GM19238 (cell line): Measurements from ENCODE around the gene LRSAM1.
"Not testable (repeated sequence)": the region's sequence is repeated elsewhere in the genome, so short reads cannot be mapped to it uniquely, and the experiment has no call there.

Source experiments
- DNase-seq: peaks from one replicate; pipeline ENCODE4 v3.0.0; 2011; ENCODE audit warnings: low spot score; ENCODE audit not compliant: insufficient read length

LRSAM1 gene

DNA sequence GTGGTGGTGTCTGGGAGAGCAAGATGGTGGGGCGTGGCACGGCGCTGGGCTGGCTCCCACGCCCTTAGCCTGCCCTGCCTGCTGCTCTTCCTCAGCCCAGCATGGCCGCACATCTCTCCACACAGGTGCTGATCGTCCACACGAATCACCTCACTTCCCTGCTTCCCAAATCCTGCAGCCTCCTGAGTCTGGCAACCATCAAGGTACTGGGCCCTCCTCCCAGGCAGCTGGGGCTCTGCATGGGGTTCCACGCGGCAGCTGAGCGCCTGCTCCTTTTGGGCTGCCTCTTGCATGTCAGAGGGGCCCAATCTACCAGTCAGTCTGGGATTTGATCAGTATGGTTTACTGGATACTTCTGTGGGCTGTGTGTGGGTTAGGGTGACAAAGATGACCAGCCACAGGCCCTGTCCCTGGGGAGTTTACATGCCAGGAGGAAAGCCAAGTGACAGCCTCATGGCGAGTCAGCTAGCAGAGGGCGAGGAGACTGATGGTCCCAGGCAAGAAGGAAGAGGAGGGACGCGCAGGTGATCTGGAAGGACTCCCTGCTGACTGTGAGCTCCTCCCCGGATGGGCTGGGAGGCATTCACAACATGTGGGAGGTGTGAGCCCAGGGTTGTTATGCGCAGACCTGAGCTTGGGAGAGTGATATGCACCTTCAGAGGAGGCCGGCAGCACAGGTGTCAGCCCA is 6.0 kb downstream of the LRSAM1 start:
- DNase-seq = no peak

DNA sequence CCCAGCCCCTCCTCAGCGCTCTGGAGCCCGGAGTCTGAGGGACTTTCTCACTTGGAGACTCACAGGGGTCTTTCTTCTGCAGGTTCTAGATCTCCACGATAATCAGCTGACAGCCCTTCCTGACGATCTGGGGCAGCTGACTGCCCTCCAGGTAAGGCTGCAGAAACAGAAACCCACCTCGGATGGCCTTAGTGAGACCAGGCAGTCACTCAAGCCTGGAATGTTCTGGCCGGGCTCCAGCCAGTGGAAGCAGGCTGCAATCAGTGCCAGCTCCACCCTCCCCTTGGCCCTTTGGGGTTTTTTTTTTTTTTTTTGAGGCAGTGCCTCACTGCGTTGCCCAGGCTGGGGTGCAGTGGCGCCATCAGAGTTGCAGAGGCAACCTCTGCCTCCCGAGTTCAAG is 7.6 kb downstream of the LRSAM1 start:
- no peak for DNase-seq

DNA sequence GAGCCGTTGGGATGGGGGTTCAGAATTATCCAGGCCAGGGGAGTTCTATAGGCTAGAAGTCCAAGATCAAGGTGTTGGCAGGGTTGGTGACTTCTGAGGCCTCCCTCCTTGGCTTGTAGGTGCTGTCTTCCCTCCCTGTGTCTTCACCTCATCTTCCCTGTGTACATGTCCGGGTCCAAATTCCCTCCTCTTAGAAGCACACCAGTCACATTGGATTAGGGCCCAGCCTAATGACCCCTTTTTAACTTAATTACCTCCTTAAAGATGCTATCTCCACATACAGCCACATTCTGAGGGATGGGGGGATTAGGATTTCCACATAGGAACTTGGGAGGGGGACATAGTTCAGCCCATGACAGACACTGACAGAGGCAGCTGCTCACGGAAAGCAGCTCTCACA is 12.1 kb downstream of the LRSAM1 start:
- no peak for DNase-seq

DNA sequence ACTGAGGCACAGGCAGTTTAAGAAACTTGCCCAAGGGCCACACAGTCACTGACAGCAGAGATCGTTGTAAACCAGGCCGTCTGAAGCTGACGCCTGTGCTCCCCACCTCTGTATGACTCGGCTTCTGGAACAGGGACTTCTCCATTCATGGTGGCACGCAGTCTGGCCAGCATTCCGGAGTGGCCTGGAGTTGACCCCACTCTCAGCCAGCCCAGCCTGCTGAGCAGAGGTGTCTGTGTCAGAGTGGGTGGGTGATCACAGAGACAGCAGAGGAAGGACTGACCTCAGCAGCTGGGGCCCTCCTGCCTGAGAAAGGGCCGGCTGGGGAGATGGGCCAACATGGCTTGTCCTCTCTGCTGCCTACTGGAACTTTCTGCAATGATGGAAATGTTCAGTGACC is 12.6 kb downstream of the LRSAM1 start:
- DNase-seq = no peak

DNA sequence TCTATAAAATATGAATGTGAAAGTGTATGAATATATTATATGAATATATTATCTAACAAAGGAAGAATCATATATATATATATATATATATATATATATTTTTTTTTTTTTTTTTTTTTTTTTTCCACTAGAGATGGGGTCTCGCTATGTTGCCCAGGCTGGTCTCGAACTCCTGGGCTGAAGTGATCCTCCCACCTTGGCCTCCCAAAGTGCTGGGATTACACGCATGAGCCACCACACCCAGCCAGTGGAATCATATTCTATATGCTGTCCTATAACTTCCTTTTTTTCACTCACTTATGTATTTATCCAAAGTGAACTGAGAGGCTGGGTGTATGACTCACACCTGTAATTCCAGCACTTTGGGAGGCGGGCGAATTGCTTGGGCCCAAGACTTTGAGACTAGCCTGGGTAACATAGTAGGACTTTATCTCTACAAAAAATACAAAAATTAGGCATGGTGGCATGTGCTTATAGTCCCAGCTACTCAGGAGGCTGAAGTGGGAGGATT is 15.2 kb downstream of the LRSAM1 start:
- DNase-seq = not testable (repeated sequence)

DNA sequence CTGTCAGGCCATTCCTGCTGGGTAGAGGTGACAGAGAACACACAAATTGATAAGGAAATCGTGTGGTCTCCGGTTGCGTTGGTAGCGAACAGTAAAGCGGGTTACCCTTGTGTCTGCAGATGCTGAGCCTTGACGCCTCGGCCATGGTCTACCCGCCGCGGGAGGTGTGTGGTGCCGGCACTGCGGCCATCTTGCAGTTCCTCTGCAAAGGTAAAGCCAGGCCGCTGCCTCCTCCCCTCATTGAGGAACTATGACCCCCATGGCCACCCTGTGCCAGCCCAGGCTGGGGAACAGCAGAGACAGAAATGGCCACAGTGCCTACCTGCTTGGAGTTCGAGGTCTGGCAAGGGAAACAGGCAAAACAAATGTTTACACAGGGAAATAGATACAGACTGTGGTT is 16.3 kb downstream of the LRSAM1 start:
- no peak for DNase-seq

DNA sequence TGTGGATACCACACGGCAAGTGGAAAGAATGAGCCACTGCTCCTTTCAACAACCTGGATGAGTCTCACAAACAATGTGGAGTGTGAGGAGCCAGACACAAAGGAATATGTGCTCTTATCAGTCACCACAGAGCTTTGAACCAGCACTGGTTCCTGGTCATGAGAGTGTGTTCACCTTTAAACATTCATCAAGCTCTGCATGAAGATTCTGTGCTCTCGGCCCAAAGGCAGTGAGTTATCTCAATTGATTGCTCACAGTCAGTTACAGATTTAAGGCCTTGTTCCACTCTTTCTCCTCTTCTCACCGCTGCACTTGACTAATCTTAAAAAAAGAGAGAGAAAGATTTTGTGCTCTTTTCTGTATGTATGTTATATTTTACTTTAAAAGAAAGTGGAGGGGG is 19.4 kb downstream of the LRSAM1 start:
- DNase-seq = no peak

DNA sequence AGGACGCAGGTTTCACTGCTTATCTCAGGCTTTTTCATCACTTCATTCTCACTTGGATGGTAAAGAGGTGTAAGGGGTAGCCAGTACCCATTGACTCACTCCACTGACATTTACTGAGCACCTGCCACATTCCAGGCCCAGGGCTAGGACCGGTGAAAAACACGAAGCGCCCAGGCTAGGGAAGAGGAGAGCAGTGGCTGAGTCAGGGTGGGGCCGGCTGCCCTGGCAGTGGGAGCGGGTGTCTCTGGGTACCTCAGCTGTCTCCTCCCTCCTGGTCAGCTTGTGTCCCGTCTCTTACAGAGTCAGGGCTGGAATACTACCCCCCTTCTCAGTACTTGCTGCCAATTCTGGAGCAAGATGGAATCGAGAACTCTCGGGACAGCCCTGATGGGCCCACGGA is 22.2 kb downstream of the LRSAM1 start:
- no peak for DNase-seq

DNA sequence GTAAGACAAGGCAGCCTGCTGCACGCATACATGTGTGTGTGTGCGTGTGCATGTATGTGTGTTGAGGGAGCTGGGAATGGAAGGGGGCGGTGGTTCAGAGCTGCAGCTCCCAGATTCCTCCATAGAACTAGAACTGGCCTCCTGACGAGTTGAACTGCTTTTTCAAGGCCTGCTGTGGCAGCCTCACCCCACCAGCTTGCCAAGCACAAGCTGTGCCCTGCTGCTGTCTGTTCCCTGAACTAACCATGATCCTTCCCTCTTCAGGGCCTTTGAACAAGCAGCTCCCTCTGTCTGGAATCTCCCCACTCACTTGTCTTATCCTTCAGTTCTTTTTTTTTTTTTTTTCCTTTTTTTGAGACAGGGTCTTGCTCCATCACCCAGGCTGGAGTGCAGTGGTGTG is 22.6 kb downstream of the LRSAM1 start:
- no peak for DNase-seq

DNA sequence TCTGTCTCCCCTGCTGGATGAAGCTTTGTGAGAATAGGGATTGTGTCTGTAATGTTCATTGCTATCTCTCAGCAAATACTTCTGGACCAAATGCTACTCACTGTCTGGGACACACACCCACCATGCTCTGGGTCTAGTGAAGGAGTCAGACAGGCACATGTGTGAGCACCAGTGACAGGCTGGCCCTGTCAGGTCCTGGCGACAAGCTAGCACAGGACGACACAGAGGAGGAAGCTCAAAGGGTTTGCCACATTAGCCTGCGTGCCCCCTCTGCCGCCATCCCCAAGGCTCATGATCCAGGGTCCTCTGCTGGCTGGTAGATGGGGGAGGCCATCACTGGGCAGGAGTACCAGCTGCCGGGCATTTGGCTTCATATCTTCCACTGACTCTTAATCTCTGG is 23.3 kb downstream of the LRSAM1 start:
- no peak for DNase-seq

DNA sequence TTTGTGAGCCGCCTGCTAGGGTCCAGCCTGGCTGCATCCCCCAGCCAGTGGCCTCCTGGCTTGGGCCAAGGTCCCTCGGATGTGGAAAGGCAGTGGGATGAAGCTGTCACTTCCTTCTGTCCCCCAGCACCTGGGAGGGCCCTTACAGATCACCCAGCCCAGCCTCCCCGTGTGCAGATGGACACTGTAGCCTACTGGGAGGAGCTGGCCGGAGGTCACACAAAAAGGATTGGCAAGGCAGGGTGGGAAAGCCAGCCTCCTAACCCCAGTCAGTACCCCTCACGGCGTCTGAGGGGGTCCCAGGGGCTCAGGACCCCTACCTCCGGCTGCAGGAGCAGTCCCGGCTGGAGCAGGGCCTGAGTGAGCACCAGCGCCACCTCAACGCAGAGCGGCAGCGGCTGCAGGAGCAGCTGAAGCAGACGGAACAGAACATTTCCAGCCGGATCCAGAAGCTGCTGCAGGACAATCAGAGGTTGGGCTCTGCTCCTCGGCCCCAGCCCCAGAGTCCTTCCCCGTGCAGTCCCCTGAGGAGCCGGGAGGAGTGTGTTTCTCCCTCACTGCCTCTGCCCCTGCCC is 28.3 kb downstream of the LRSAM1 start:
- DNase-seq = no peak

DNA sequence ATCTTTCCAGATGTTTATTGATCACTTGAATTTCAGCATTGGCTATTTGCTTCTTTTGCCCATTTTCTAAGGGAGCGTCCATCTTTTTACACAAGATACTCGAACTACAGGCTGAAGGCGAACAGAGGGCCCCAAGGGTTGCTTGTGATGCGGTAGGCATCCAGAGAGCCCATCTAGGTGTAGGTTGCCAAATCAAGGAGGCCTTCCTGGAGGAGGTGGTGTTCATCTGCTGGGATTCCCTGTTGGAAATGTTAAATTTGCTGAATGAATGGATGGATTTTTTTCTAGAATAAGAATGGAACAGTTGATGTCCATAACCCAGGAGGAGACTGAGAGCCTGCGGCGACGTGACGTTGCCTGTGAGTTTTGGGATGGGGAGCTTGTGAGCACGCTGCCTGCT is 31.4 kb downstream of the LRSAM1 start:
- no peak for DNase-seq

DNA sequence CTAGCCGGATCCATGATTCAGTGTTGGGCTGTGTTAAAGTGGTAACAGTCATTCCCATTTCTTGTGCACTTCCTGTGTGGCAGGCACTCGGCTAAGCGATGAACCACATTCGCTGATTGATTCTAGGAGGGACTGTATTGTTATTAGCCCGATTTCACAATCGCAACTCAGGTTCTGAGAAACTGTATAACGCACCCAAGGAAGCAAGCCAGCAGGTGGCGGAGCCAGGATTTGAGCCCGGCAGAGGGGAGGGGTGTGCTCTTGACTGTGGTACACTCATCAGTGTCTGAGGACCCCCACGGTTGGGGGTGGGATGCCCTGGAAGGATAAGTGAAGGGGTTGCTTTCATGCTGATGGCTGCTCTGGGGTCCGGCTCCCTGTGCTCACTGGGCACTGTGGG is 34.7 kb downstream of the LRSAM1 start:
- no peak for DNase-seq

DNA sequence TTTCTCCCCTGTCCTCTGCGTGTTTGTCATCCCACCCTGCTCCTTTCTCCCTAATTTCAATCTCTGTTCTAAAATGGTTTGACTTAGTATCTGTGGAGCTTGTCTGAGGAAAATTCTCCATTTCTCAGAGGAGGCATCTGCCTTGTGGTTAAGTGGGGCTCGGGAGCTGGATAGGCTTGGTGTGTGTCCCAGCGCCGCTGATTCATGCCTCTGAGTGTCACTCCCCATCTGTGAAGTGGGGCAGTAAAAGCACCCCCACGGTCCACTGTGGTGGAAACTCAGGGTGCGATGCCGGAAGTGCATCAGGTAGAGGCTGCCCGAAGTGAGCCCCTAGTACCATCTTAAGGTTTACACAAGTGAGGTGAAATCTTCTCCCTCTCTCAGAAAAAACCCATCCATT is 37.6 kb downstream of the LRSAM1 start:
- DNase-seq = no peak

DNA sequence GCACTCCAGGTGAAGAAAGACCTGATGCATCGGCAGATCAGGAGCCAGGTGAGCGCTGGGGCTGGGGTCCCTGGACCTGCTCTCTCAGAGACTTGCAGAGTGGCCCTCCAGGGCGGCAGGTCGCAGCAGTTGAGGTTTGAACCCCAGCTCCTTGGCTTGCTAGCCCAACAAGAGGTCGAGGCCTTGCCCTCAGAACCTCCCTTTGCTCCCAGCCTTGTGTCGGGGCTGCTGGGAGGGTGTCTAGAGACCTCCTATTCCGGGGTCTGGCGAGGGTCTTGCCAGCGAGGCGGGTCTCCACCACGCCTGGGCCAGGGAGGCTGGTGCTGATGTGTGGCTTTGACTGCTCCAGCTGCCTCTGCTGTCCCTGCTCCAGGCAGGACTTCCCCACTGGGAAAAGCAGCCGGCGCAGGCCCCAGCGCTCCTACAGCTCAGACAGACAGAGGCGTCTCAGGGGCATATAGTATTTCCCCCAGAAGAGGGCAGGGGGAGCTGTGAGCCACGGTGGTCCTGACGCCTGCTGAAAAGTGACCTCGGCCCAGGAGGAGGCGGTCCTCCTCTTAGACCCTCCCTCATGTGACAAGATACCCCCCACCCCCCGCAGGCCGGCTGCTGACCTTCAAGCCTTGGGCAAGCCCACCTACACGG is 38.3 kb downstream of the LRSAM1 start:
- no peak for DNase-seq

DNA sequence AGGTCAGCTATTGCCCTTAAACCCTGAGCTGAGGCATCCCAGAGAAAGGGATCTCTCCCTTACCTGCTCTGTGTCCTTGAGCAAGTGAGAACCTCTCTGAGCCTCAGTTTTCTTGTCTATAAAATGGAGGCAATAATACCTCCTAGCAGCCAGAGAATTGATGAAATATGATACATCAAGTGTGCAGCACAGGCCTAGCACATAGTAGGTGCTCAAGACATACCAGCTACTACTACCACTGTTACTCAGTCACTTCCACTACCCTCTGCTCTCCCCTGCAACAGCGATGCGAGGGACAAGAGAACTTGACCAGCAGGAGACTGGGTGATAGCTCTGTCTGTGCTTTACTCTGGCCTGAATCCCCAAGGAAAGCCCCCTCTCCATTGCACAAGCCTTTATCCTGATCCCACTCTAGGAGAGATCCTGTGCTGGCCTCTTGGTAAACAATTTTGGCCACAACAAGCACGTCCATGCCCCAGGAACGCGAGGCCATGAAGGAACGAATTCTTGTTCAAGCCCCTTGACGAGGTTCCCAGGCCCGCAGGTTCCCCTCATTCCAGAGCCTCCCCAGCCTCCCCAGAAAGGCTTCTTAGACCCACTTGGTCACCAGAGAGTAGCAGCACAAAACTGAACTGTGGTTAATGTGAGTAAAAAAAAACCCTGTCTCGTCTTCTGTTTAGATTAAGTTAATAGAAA is 39.4 kb downstream of the LRSAM1 start:
- no peak for DNase-seq

DNA sequence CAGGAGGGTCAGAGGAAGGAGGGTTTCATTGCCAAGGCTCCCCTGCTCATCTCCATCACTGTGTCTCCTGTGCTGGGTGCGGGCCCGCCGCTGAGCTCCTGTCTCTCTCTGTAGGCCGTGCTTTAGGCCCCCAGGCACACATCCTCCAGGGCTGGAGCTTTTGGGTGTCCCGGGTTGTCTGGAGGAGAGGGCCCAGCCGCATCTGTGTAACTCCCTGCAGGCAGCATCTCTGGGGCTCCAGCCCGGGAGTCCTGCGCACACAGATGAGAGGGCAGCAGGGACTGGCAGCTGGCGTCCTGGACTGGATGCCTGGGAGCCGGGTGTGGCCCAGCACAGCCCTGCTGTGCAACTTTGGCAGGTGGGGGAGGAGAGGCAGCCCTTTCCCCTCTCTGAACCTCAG is 40.2 kb downstream of the LRSAM1 start:
- no peak for DNase-seq

DNA sequence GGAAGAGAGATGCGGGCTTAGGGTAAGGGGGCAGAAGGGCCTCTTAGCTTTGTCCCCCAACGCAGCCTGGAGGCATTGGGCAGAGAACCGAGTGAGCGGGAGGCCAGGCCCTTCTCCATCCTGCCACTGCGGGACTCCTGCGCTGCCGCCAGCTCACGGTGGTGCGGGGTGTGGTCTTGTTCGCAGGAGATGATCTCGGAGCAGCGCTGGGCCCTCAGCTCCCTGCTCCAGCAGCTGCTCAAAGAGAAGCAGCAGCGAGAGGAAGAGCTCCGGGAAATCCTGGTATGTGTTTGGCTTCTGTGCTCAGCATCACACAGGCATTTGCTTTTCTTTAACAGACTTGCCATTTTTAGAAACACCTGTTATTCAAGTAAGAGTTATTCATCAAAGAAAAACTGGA is 41.3 kb downstream of the LRSAM1 start:
- no peak for DNase-seq

DNA sequence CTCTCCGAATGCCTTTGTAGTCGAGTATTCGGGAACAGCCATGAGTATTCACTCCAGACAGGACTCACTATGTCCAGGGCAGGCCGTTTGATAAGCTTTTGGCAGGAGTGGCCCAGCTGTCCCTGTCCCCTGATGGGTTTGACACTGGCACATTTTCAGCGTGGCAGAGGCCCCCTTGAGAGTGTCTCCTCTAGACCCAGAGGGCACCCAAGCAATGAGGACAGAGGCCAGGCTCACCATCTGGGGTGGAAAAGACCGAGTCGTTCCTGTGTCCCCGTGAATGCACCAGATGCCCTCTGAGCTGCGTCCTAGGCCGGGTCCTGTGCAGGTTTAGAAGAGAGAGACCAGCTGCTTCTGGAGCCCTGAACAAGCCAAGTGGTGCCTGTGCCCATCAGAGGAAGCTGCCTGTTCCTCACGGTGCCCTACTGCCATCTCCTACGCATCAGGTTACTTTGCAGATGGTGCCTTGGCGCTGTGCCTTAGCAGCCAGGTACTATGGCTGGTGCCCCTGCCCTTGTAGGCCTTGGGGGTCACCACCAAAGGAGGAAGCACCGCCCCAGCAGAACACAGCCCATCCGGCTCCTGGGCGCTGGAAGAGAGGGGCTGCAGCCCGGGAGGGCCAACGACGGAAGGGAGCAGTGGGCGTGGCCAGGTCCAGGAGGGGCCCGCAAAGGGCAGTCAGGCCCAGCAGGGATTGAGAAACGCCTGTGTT is 42.4 kb downstream of the LRSAM1 start:
- no peak for DNase-seq

DNA sequence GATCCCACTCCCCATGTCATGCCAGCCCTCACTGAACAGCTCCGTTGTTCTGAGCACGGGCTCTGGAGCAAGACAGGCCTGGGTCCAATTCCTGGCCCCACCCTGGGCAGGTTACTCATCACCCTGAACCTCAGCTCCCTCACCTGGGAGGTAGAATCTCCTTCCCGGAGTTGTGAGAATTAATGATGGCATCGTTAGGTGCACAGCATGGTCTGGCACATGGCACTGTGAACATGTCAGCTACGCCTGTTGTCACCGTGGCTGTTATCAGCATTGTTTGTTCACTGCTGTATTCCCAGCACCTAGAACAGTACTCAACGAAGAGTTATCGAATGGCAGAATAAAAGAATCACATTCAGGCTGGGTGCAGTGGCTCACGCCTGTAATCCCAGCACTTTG is 43.0 kb downstream of the LRSAM1 start:
- no peak for DNase-seq

DNA sequence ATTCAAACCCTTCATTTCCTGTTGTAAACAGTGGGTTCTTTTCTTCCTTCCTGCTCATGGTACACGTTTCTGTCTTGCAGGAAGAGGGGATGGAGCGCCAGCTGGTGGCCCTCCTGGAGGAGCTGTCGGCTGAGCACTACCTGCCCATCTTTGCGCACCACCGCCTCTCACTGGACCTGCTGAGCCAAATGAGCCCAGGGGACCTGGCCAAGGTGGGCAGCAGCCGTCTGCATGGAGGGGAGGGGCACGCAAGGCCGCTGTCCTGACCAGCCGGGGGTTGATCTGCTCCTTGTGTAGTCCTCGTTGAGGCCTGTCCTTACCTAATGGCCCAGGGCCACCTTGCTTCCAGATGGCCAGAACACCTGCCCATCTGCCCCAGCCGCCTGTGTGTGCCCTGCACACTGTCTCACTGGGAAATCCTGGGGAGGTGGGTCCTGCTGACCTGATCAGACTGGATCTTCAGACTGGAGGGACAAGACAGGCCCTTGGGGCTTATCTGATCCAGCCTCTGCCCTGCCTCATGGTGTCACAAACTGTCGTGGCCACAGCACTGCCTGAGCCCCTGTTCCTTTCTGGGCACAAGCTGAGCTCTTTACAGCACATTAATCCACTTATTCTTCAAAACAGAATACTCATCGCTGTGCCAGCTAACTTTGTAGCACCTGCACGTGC is 44.7 kb downstream of the LRSAM1 start:
- DNase-seq = no peak
